Mesendoderm (in vitro differentiated cells): Measurements from ENCODE around the gene RMRP. TPM values are rescaled to one million over a fixed set of nuclear protein-coding genes. Genes with fewer than 3 reads are reported as not detected.

ENCODE experiments used
- DNase-seq: peaks from one replicate; pipeline ENCODE4 v3.0.0; 2013
- H2AK5ac ChIP-seq: 2 replicates; pipeline ENCODE4 v1.6.1; 2013; ENCODE audit warnings: low read length, inconsistent platforms
- H2BK120ac ChIP-seq: 2 replicates; pipeline ENCODE4 v1.6.1; 2013; ENCODE audit warnings: low read depth, mild to moderate bottlenecking, low read length, moderate library complexity, mixed read lengths
- H2BK15ac ChIP-seq: replicated peaks from 2 replicates; pipeline ENCODE4 v1.6.1; 2013; ENCODE audit warnings: low read depth, mild to moderate bottlenecking, moderate library complexity
- H2BK5ac ChIP-seq: 2 replicates; pipeline ENCODE4 v1.6.1; 2013; ENCODE audit warnings: low read length, inconsistent platforms
- H3K18ac ChIP-seq: 2 replicates; pipeline ENCODE4 v1.6.1; 2013; ENCODE audit warnings: mild to moderate bottlenecking, low read length, mixed read lengths
- H3K23ac ChIP-seq: one replicate; pipeline ENCODE4 v1.6.1; 2013; ENCODE audit warnings: low read length
- H3K27ac ChIP-seq: 2 replicates; pipeline ENCODE4 v1.5.1; 2013; ENCODE audit warnings: low read depth, mild to moderate bottlenecking, inconsistent platforms, low read length, moderate library complexity
- H3K27me3 ChIP-seq: 2 replicates; pipeline ENCODE4 v1.6.1; 2013; ENCODE audit warnings: low read length, control low read depth, mild to moderate bottlenecking, inconsistent platforms; ENCODE audit not compliant: insufficient read depth, poor library complexity
- H3K36me3 ChIP-seq: 2 replicates; pipeline ENCODE4 v1.6.1; 2013; ENCODE audit warnings: low read length, inconsistent platforms; ENCODE audit not compliant: control insufficient read depth, insufficient read depth
- H3K4ac ChIP-seq: one replicate; pipeline ENCODE4 v1.6.1; 2013; ENCODE audit warnings: low read depth, mild to moderate bottlenecking, low read length, moderate library complexity
- H3K4me1 ChIP-seq: 2 replicates; pipeline ENCODE4 v1.6.1; 2013; ENCODE audit warnings: low read depth, low read length, inconsistent platforms; ENCODE audit not compliant: control insufficient read depth
- H3K4me2 ChIP-seq: 2 replicates; pipeline ENCODE4 v1.6.1; 2013; ENCODE audit warnings: low read length
- H3K4me3 ChIP-seq: 2 replicates; pipeline ENCODE4 v1.5.1; 2013; ENCODE audit warnings: mild to moderate bottlenecking, low read length
- H3K56ac ChIP-seq: one replicate; pipeline ENCODE4 v1.6.1; 2013; ENCODE audit warnings: low read length
- H3K79me1 ChIP-seq: 2 replicates; pipeline ENCODE4 v1.6.1; 2013; ENCODE audit warnings: low read length, inconsistent platforms
- H3K79me2 ChIP-seq: 2 replicates; pipeline ENCODE4 v1.6.1; 2013; ENCODE audit warnings: mild to moderate bottlenecking, low read length; ENCODE audit not compliant: control insufficient read depth, insufficient read depth
- H3K9ac ChIP-seq: 2 replicates; pipeline ENCODE4 v1.6.1; 2013; ENCODE audit warnings: low read length, inconsistent platforms
- H4K5ac ChIP-seq: one replicate; pipeline ENCODE4 v1.6.1; 2013; ENCODE audit warnings: low read length
- H4K8ac ChIP-seq: one replicate; pipeline ENCODE4 v1.6.1; 2013; ENCODE audit warnings: low read depth, mild to moderate bottlenecking, control low read depth, low read length, moderate library complexity
- WGBS: extraction: QIAGEN DNeasy Blood & Tissue Kit; methylation state at CpG from one replicate; pipeline ENCODE4 v1.1.7; 2013; ENCODE audit warnings: low lambda C conversion rate, missing lambda C conversion rate; ENCODE audit not compliant: insufficient coverage; ENCODE audit errors: extremely low coverage; 5-methylcytosine and 5-hydroxymethylcytosine counted together
- small RNA-seq: library from polyadenylated mRNA; stranded (forward); fragments of <200 nt; extraction: miRNeasy Mini kit (QIAGEN cat#:217004); gene quantifications from one replicate; pipeline ENCODE3, GENCODE V24; 2013; ENCODE audit not compliant: insufficient read depth

The RMRP gene

DNA sequence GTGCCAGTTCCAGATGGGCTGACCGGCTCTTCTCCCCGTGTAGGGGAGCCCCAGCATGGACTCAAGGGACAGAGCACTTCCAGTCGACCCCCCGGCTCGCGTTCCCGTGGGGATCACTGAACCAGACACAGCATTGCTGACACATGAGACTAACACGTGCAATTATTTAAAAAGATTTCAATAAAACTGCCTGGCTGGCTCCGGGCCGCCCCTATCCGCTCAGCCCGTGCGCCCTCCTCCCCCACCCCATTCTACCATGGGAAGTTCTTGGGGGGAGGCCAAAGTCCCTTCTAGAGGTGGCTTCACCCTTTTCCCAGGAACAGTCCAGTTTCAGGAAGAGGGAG is 48.0 kb downstream of the RMRP start:
- Histone ChIP-seq H3K23ac (no peak overlapping the region), H2BK120ac (no peak overlapping the region), H3K79me1 (peaks cover 9% of the 10 kb centered on the region), H4K5ac (no peak overlapping the region), H3K4ac (no peak overlapping the region), H3K27ac (no peak overlapping the region), H3K79me2 (no peaks in the 10 kb centered on the region), H2AK5ac (no peak overlapping the region), H4K8ac (no peak overlapping the region), H3K56ac (no peak overlapping the region), H2BK5ac (no peak overlapping the region), H3K9ac (no peak overlapping the region), H3K27me3 (no peaks in the 10 kb centered on the region), H3K36me3 (no peaks in the 10 kb centered on the region), H3K4me3 (no peak overlapping the region), H3K4me2 (no peak overlapping the region), H2BK15ac (no peak overlapping the region), H3K18ac (no peak overlapping the region), H3K4me1 (peaks cover 4% of the 10 kb centered on the region)
- no CpG with 5 or more reads among the region's 13 CpGs for WGBS
- DNase-seq = no peak

DNA sequence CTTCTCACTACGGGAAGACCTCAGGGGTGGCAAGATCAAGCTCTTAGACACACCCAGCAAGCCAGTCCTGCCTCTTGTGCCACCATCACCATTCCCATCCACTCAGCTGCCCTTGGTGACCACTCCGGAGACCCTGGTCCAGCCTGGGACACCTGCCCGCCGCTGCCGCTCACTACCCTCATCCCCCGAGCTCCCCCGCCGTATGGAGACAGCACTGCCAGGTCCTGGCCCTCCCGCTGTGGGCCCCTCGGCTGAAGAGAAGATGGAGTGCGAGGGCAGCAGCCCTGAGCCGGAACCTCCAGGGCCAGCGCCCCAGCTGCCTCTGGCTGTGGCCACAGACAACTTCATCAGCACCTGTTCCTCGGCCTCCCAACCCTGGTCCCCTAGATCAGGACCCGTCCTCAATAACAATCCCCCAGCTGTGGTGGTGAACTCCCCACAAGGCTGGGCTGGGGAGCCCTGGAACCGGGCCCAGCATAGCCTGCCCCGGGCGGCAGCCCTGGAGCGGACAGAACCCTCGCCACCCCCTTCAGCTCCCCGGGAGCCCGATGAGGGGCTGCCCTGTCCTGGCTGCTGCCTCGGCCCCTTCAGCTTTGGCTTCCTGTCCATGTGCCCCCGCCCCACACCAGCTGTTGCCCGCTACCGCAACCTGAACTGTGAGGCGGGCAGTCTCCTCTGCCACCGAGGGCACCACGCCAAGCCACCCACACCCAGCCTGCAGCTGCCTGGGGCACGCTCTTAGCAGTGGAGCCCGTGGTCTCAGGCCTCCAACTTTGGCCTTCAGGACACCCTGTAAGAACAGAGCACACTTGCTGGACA is 48.6 kb downstream of the RMRP start:
- Histone ChIP-seq H2AK5ac (no peak overlapping the region), H2BK120ac (no peak overlapping the region), H2BK15ac (no peak overlapping the region), H3K18ac (no peak overlapping the region), H3K4me1 (peaks cover 4% of the 10 kb centered on the region), H3K79me2 (no peaks in the 10 kb centered on the region), H3K36me3 (no peaks in the 10 kb centered on the region), H3K4me3 (no peak overlapping the region), H2BK5ac (no peak overlapping the region), H3K79me1 (peaks cover 9% of the 10 kb centered on the region), H4K5ac (no peak overlapping the region), H3K9ac (no peak overlapping the region), H3K23ac (no peak overlapping the region), H3K56ac (no peak overlapping the region), H3K4me2 (no peak overlapping the region), H3K27ac (no peak overlapping the region), H3K27me3 (no peaks in the 10 kb centered on the region), H4K8ac (no peak overlapping the region), H3K4ac (no peak overlapping the region)
- no peak for DNase-seq
- no CpG with 5 or more reads among the region's 31 CpGs for WGBS

DNA sequence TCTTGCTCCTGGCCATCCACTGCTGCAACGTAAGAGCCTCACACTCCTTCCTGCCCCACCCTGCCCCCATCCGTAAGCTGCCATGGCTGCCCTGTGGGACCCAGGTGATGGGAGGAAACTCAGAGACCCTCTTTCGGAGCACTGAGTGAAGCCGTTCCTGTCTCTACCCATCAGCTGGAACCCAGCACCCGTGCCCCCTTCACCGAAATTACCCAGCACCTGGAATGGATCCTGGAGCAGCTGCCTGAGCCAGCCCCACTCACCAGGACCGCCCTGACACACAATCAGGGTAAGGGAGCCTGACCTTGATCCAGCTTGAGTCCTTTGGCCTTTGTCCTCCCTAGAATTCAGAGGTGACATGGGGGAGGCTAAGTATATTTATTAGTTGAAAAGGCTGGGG is 49.6 kb downstream of the RMRP start:
- Histone ChIP-seq H3K27me3 (no peaks in the 10 kb centered on the region), H3K4me3 (no peak overlapping the region), H3K56ac (no peak overlapping the region), H2AK5ac (no peak overlapping the region), H2BK120ac (no peak overlapping the region), H3K27ac (no peak overlapping the region), H4K8ac (no peak overlapping the region), H3K36me3 (no peaks in the 10 kb centered on the region), H2BK5ac (no peak overlapping the region), H3K79me2 (no peaks in the 10 kb centered on the region), H3K4me1 (peaks cover 4% of the 10 kb centered on the region), H3K23ac (no peak overlapping the region), H3K4ac (no peak overlapping the region), H3K79me1 (peaks cover 9% of the 10 kb centered on the region), H3K9ac (no peak overlapping the region), H3K18ac (no peak overlapping the region), H2BK15ac (no peak overlapping the region), H4K5ac (no peak overlapping the region), H3K4me2 (no peak overlapping the region)
- no CpG with 5 or more reads among the region's 7 CpGs for WGBS
- DNase-seq = no peak

Small RNA genes lying within 50 kb of the gene (small RNA-seq; reads per million reads assigned to genes)
- gene MIR4667 (0.90 reads per million), gene RMRP (not detected), gene RN7SL22P (not detected)
